RWPE2 (cell line): ENCODE results near the gene OPRM1.

ENCODE experiments used
- ATAC-seq: fragments of 200-7000 bp; cut with Tn5 transposase; 3 replicates; pipeline ENCODE4 v1.9.1; 2021; ENCODE audit warnings: low read depth
- DNase-seq: peaks from one replicate; pipeline ENCODE4 v3.0.0-alpha.2; 2020; ENCODE audit warnings: low spot score
- H3K27ac ChIP-seq: fragments of 450-650 bp; 2 replicates; pipeline ENCODE4 v1.5.1; 2017; ENCODE audit warnings: mild to moderate bottlenecking; ENCODE audit not compliant: poor library complexity, severe bottlenecking
- H3K27me3 ChIP-seq: fragments of 250-450 bp; sonication (Bioruptor Pico); 2 replicates; pipeline ENCODE4 v1.5.1; 2021; ENCODE audit warnings: mild to moderate bottlenecking, moderate library complexity; ENCODE audit not compliant: insufficient read depth, poor library complexity, severe bottlenecking
- H3K36me3 ChIP-seq: fragments of 250-450 bp; sonication (Bioruptor Pico); 2 replicates; pipeline ENCODE4 v1.5.1; 2020; ENCODE audit warnings: low read depth, mild to moderate bottlenecking, moderate library complexity
- H3K4me1 ChIP-seq: fragments of 250-450 bp; sonication (Bioruptor Pico); 2 replicates; pipeline ENCODE4 v1.5.1; 2021; ENCODE audit warnings: mild to moderate bottlenecking, moderate library complexity; ENCODE audit not compliant: insufficient read depth, poor library complexity, severe bottlenecking
- H3K4me3 ChIP-seq: fragments of 250-450 bp; sonication (Bioruptor Pico); 2 replicates; pipeline ENCODE4 v1.5.1; 2021; ENCODE audit warnings: mild to moderate bottlenecking, moderate library complexity; ENCODE audit not compliant: severe bottlenecking
- H3K9me3 ChIP-seq: fragments of 250-450 bp; sonication (Bioruptor Pico); 2 replicates; pipeline ENCODE4 v1.5.1; 2021; ENCODE audit warnings: mild to moderate bottlenecking, moderate library complexity; ENCODE audit not compliant: severe bottlenecking
- CTCF ChIP-seq: fragments of 450-650 bp; IDR thresholded peaks from one replicate; pipeline ENCODE4 v1.5.1; 2017; ENCODE audit warnings: mild to moderate bottlenecking, moderate library complexity; ENCODE audit not compliant: poor library complexity, severe bottlenecking

The OPRM1 gene

GRCh38 chr6:154161689-154162088 is 122.6 kb downstream of the OPRM1 start:
- no peaks in the 10 kb centered on the region for H3K27me3 ChIP-seq
- no peak overlapping the region for H3K27ac ChIP-seq
- H3K36me3 ChIP-seq: no peaks in the 10 kb centered on the region
- no peak for TF ChIP-seq CTCF
- H3K4me3 ChIP-seq: no peak overlapping the region
- H3K4me1 ChIP-seq: no peaks in the 10 kb centered on the region
- no peaks in the 10 kb centered on the region for H3K9me3 ChIP-seq
- ATAC-seq (no peak), DNase-seq (no peak)

- no peaks in the 10 kb centered on the region for H3K36me3 ChIP-seq
- no peaks in the 10 kb centered on the region for H3K9me3 ChIP-seq
- DNase-seq (no peak), ATAC-seq (no peak)
- H3K27me3 ChIP-seq: no peaks in the 10 kb centered on the region
- H3K4me1 ChIP-seq: no peaks in the 10 kb centered on the region
- no peak for TF ChIP-seq CTCF
- no peak overlapping the region for H3K4me3 ChIP-seq
- H3K27ac ChIP-seq: no peak overlapping the region
These were observed 125.4 kb downstream of the OPRM1 start for GRCh38 chr6:154164397-154164796.

- no peak overlapping the region for H3K27ac ChIP-seq
- TF ChIP-seq CTCF: no peak
- ATAC-seq: no peak
- H3K27me3 ChIP-seq: no peaks in the 10 kb centered on the region
- no peaks in the 10 kb centered on the region for H3K4me1 ChIP-seq
- H3K36me3 ChIP-seq: no peaks in the 10 kb centered on the region
- H3K4me3 ChIP-seq: no peak overlapping the region
- DNase-seq: no peak
- no peaks in the 10 kb centered on the region for H3K9me3 ChIP-seq
These were observed 126.4 kb downstream of the OPRM1 start for GRCh38 chr6:154165478-154165877.

- no peak overlapping the region for H3K27ac ChIP-seq
- ATAC-seq: no peak
- H3K27me3 ChIP-seq: no peaks in the 10 kb centered on the region
- no peaks in the 10 kb centered on the region for H3K9me3 ChIP-seq
- no peak for TF ChIP-seq CTCF
- H3K4me1 ChIP-seq: no peaks in the 10 kb centered on the region
- no peak for DNase-seq
- H3K36me3 ChIP-seq: no peaks in the 10 kb centered on the region
- H3K4me3 ChIP-seq: no peak overlapping the region
These were observed 127.1 kb downstream of the OPRM1 start for GRCh38 chr6:154166140-154166539.

GRCh38 chr6:154167126-154167525 is 128.1 kb downstream of the OPRM1 start:
- ATAC-seq: no peak
- Histone ChIP-seq H3K27me3 (no peaks in the 10 kb centered on the region), H3K4me1 (no peaks in the 10 kb centered on the region), H3K27ac (no peak overlapping the region), H3K9me3 (no peaks in the 10 kb centered on the region), H3K4me3 (no peak overlapping the region), H3K36me3 (no peaks in the 10 kb centered on the region)
- DNase-seq: no peak
- TF ChIP-seq CTCF: no peak
